ENCODE data around the gene FANCG. TPM values are rescaled to one million over a fixed set of nuclear protein-coding genes. Genes with fewer than 3 reads are reported as not detected.

Gene FANCG
- total and polyA plus RNA-seq, 3 experiments from 2014 or later = 10.0 to 95.4 (median 90.6) TPM

DNA sequence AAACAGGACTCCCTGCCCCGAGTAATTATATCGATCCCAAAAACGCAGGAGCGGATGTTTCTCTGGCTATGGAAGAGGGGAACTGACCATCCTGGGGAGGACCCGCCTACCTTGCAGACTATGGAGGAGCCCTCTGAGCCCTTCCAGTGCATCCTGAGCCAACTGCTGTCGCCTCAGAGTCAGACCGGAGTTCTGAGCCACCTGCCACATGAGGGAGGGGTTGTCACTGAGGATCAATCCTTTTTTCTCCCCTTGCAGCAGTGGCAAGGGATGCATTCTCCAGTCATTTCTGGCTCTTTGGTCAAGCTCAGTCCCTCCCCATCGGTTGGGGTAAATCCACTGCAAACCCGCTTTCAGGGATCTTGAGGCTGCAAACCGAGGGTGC, 709 bp downstream of the FANCG start:
- peak overlapping the region; percentile 91 to 96 (median 93) for H3K4me3 Mint-ChIP-seq
- ChIA-PET POLR2A (interaction anchor here (0.6 to 3.4 kb wide), 4 partner anchors 8 to 649 kb away, joined by 3 to 31 read pairs (median 6); no protein-coding TSS in a partner anchor), CTCF (interaction anchor here (0.8 to 5.7 kb wide), 7 partner anchors 13 to 179 kb away, joined by 3 to 51 read pairs (median 4); partner anchors contain the start of genes ATOSB, PIGO and STOML2)
- H3K27me3 Mint-ChIP-seq = no peaks in the 10 kb centered on the region
- Histone ChIP-seq H3K36me3 (ENCODE audit: insufficient read depth, low read length) (peaks cover 4% of the 10 kb centered on the region), H3K27me3 (ENCODE audit: insufficient read depth, low read length, poor library complexity, severe bottlenecking) (no peaks in the 10 kb centered on the region), H3K4me1 (ENCODE audit: insufficient read depth, low read length) (peaks cover 10% of the 10 kb centered on the region), H3K4me3 (ENCODE audit: low read length) (peak overlapping the region; percentile 83), H3K27ac (ENCODE audit: low read depth, low read length) (peak overlapping the region; percentile 71), H3K9me3 (ENCODE audit: low read length) (no peaks in the 10 kb centered on the region)
- H3K9me3 Mint-ChIP-seq = no peaks in the 10 kb centered on the region
- no peak for DNase-seq
- H3K4me1 Mint-ChIP-seq = peaks cover 17 to 31% (median 21%) of the 10 kb centered on the region in 3 donors
- H3K27ac Mint-ChIP-seq = peak overlapping the region in 7 of 8 donors; percentile 21 to 92 (median 57)
- peaks cover 0 to 18% (median 2%) of the 10 kb centered on the region in 3 donors for H3K36me3 Mint-ChIP-seq

- no peak for DNase-seq
- ChIA-PET CTCF (interaction anchor here (2.9 to 5.7 kb wide), 3 partner anchors 18 to 25 kb away, joined by 8 to 51 read pairs (median 26); partner anchors contain the start of genes PIGO and STOML2), POLR2A (no interaction called here)
- Histone ChIP-seq H3K9me3 (ENCODE audit: low read length) (no peaks in the 10 kb centered on the region), H3K27ac (ENCODE audit: low read depth, low read length) (no peak overlapping the region), H3K4me3 (ENCODE audit: low read length) (no peak overlapping the region), H3K4me1 (ENCODE audit: insufficient read depth, low read length) (peaks cover 12% of the 10 kb centered on the region), H3K36me3 (ENCODE audit: insufficient read depth, low read length) (peaks cover 4% of the 10 kb centered on the region), H3K27me3 (ENCODE audit: insufficient read depth, low read length, poor library complexity, severe bottlenecking) (no peaks in the 10 kb centered on the region)
- Mint-ChIP-seq H3K27me3 (no peaks in the 10 kb centered on the region), H3K4me1 (peaks cover 18 to 33% (median 28%) of the 10 kb centered on the region in 3 donors), H3K27ac (peak overlapping the region in 3 of 8 donors; percentile 12 to 57 (median 42)), H3K9me3 (no peaks in the 10 kb centered on the region), H3K36me3 (peaks cover 0 to 18% (median 4%) of the 10 kb centered on the region in 3 donors), H3K4me3 (peak overlapping the region; percentile 91 to 96 (median 93))
Observed at GRCh38 chr9:35078066-35078465, 1.7 kb downstream of the FANCG start.

DNA sequence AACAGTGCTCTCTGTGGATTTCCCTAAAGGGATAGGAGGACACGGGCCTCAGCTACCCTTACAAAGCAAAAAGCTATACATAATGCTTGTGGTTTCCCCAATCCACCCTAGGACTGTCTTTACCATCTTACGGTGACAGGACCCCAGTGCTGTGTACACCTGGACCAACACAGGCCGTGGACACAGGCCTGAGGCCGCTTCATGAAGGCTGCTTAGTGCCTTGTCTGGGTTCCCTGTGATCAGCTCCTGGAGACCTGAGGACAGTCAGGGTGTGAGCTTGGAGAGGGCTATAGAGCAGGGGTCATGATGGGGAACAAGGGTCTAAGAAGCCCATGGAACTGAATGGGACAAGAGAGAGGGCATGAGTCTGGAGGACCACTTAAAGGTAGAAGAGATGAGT, 2.9 kb downstream of the FANCG start:
- no peak for DNase-seq
- CTCF ChIA-PET = interaction anchor here (1.0 to 2.9 kb wide), 2 partner anchors 20 to 26 kb away, joined by 3 to 8 read pairs; partner anchors contain the start of genes PIGO and STOML2
- Histone ChIP-seq H3K4me3 (ENCODE audit: low read length) (no peak overlapping the region), H3K36me3 (ENCODE audit: insufficient read depth, low read length) (peaks cover 4% of the 10 kb centered on the region), H3K4me1 (ENCODE audit: insufficient read depth, low read length) (peaks cover 15% of the 10 kb centered on the region), H3K27ac (ENCODE audit: low read depth, low read length) (no peak overlapping the region), H3K27me3 (ENCODE audit: insufficient read depth, low read length, poor library complexity, severe bottlenecking) (no peaks in the 10 kb centered on the region), H3K9me3 (ENCODE audit: low read length) (no peaks in the 10 kb centered on the region)
- POLR2A ChIA-PET = no interaction called here
- H3K27me3 Mint-ChIP-seq = no peaks in the 10 kb centered on the region
- H3K9me3 Mint-ChIP-seq = no peaks in the 10 kb centered on the region
- H3K27ac Mint-ChIP-seq = no peak overlapping the region
- peaks cover 24 to 41% (median 32%) of the 10 kb centered on the region in 3 donors for H3K4me1 Mint-ChIP-seq
- peaks cover 0 to 25% (median 4%) of the 10 kb centered on the region in 3 donors for H3K36me3 Mint-ChIP-seq
- peak overlapping the region in 1 of 7 donors; percentile 93 for H3K4me3 Mint-ChIP-seq

- peak overlapping the region in 1 of 8 donors; percentile 59 for H3K27ac Mint-ChIP-seq
- Histone ChIP-seq H3K27me3 (ENCODE audit: insufficient read depth, low read length, poor library complexity, severe bottlenecking) (no peaks in the 10 kb centered on the region), H3K4me1 (ENCODE audit: insufficient read depth, low read length) (peaks cover 21% of the 10 kb centered on the region), H3K9me3 (ENCODE audit: low read length) (no peaks in the 10 kb centered on the region), H3K27ac (ENCODE audit: low read depth, low read length) (no peak overlapping the region), H3K4me3 (ENCODE audit: low read length) (no peak overlapping the region), H3K36me3 (ENCODE audit: insufficient read depth, low read length) (peaks cover 4% of the 10 kb centered on the region)
- ChIA-PET CTCF (interaction anchor here (2.9 kb wide), 1 partner anchor 21 kb away, joined by 8 read pairs; the partner anchor contains the start of gene PIGO), POLR2A (no interaction called here)
- H3K4me3 Mint-ChIP-seq = no peak overlapping the region
- peaks cover 33 to 53% (median 46%) of the 10 kb centered on the region in 3 donors for H3K4me1 Mint-ChIP-seq
- H3K36me3 Mint-ChIP-seq = peaks cover 0 to 35% (median 4%) of the 10 kb centered on the region in 3 donors
- no peaks in the 10 kb centered on the region for H3K27me3 Mint-ChIP-seq
- no peak for DNase-seq
- no peaks in the 10 kb centered on the region for H3K9me3 Mint-ChIP-seq
Observed at GRCh38 chr9:35075358-35075757, 4.4 kb downstream of the FANCG start.

DNA sequence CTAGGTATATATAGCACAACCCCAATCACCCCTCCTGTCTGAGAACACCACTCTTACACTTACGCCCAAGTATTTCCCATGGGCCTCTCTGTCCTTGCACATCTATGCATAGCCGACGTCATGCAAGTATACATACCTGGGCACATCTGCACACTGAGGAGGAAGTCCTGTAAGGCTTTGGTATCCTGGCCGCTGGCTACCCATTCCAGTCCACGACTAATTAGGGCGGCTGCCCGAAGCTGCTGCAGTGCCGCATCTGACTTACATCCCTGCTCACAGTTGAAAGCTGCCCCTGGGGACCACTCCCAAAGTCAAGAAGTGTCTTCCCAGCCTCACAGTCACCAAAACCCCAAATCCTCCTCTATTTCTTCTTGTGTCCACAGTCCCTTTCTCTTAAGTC, 5.0 kb downstream of the FANCG start:
- H3K9me3 ChIP-seq (ENCODE audit: low read length) = no peaks in the 10 kb centered on the region
- no peak overlapping the region for H3K27ac ChIP-seq (ENCODE audit: low read depth, low read length)
- H3K27me3 Mint-ChIP-seq = no peaks in the 10 kb centered on the region
- H3K27ac Mint-ChIP-seq = peak overlapping the region in 1 of 8 donors; percentile 59
- no peak overlapping the region for H3K4me3 ChIP-seq (ENCODE audit: low read length)
- no peaks in the 10 kb centered on the region for H3K27me3 ChIP-seq (ENCODE audit: insufficient read depth, low read length, poor library complexity, severe bottlenecking)
- no peaks in the 10 kb centered on the region for H3K9me3 Mint-ChIP-seq
- H3K4me1 Mint-ChIP-seq = peaks cover 34 to 53% (median 46%) of the 10 kb centered on the region in 3 donors
- peaks cover 4% of the 10 kb centered on the region for H3K36me3 ChIP-seq (ENCODE audit: insufficient read depth, low read length)
- POLR2A ChIA-PET = no interaction called here
- peak overlapping the region in 2 of 7 donors; percentile 44 to 81 for H3K4me3 Mint-ChIP-seq
- peaks cover 26% of the 10 kb centered on the region for H3K4me1 ChIP-seq (ENCODE audit: insufficient read depth, low read length)
- CTCF ChIA-PET = no interaction called here
- DNase-seq = no peak
- H3K36me3 Mint-ChIP-seq = peaks cover 0 to 39% (median 5%) of the 10 kb centered on the region in 3 donors

DNA sequence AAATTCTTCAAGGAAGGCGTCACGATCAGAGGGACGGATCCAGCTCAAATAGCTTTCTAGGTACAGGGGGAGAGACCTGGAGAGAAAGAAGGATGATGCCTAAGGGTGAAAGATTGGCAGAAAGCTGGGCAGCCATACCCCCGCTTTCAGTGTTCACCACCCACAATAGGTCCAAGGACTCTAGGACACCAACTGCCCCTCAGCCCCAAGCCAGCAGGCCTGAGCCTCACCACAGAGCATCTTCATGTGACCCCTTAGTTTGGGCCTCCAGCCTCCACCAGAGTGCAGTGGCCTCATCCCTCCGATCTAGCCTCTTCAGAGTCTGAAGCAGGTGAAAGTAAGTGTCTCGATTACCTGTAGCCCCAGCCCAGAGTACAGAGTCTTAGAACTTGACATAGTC, 5.6 kb downstream of the FANCG start:
- ChIA-PET POLR2A (no interaction called here), CTCF (no interaction called here)
- H3K27me3 Mint-ChIP-seq = no peaks in the 10 kb centered on the region
- Histone ChIP-seq H3K4me1 (ENCODE audit: insufficient read depth, low read length) (peaks cover 31% of the 10 kb centered on the region), H3K27me3 (ENCODE audit: insufficient read depth, low read length, poor library complexity, severe bottlenecking) (no peaks in the 10 kb centered on the region), H3K36me3 (ENCODE audit: insufficient read depth, low read length) (peaks cover 4% of the 10 kb centered on the region), H3K27ac (ENCODE audit: low read depth, low read length) (no peak overlapping the region), H3K4me3 (ENCODE audit: low read length) (no peak overlapping the region), H3K9me3 (ENCODE audit: low read length) (no peaks in the 10 kb centered on the region)
- H3K36me3 Mint-ChIP-seq = peaks cover 0 to 39% (median 5%) of the 10 kb centered on the region in 3 donors
- no peak for DNase-seq
- H3K27ac Mint-ChIP-seq = peak overlapping the region in 3 of 8 donors; percentile 23 to 59 (median 24)
- H3K4me1 Mint-ChIP-seq = peaks cover 40 to 55% (median 51%) of the 10 kb centered on the region in 3 donors
- no peaks in the 10 kb centered on the region for H3K9me3 Mint-ChIP-seq
- H3K4me3 Mint-ChIP-seq = peak overlapping the region in 1 of 7 donors; percentile 44

DNA sequence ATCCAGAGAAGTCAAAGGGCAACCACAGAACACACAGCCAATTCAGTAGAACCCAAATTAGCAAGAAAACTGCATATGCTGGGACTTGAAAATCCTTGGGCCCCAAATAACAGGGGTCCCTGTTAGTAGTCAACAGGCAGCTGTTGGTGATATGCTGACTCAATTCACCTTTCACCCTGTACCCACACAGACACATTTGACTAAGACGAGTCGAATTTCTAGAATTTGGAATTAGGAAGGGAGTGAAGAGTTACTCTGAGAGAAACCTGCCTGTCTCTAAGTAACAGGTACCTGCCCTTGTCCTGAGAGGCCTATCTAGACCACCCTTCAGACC, 6.5 kb downstream of the FANCG start:
- Histone ChIP-seq H3K36me3 (ENCODE audit: insufficient read depth, low read length) (peaks cover 9% of the 10 kb centered on the region), H3K27ac (ENCODE audit: low read depth, low read length) (peak overlapping the region; percentile 93), H3K27me3 (ENCODE audit: insufficient read depth, low read length, poor library complexity, severe bottlenecking) (no peaks in the 10 kb centered on the region), H3K4me1 (ENCODE audit: insufficient read depth, low read length) (peaks cover 31% of the 10 kb centered on the region), H3K9me3 (ENCODE audit: low read length) (no peaks in the 10 kb centered on the region), H3K4me3 (ENCODE audit: low read length) (peak overlapping the region; percentile 50)
- DNase-seq = no peak
- Mint-ChIP-seq H3K27ac (peak overlapping the region; percentile 85 to 99 (median 96)), H3K9me3 (no peaks in the 10 kb centered on the region), H3K4me1 (peaks cover 40 to 55% (median 51%) of the 10 kb centered on the region in 3 donors), H3K36me3 (peaks cover 0 to 48% (median 5%) of the 10 kb centered on the region in 3 donors), H3K27me3 (no peaks in the 10 kb centered on the region), H3K4me3 (peak overlapping the region; percentile 85 to 95 (median 90))
- POLR2A ChIA-PET = no interaction called here
- CTCF ChIA-PET = interaction anchor here (2.7 kb wide), 1 partner anchor 24 kb away, joined by 16 read pairs; the partner anchor contains the start of gene PIGO
